Neural progenitor cell (in vitro differentiated cells): Measurements from ENCODE around the gene SLC35F3.

Source experiments
- EZH2phosphoT487 ChIP-seq: fragments of 200-600 bp; sonication (generic); IDR thresholded peaks from 2 replicates; pipeline ENCODE4 v1.6.1; 2017; ENCODE audit warnings: antibody characterized with exemption
- TF ChIP-seq, protein P1 (sequence below): fragments of 200-600 bp; sonication (generic); IDR thresholded peaks from 2 replicates; pipeline ENCODE4 v1.5.1; 2017; ENCODE audit warnings: antibody characterized with exemption, mild to moderate bottlenecking

DNA sequence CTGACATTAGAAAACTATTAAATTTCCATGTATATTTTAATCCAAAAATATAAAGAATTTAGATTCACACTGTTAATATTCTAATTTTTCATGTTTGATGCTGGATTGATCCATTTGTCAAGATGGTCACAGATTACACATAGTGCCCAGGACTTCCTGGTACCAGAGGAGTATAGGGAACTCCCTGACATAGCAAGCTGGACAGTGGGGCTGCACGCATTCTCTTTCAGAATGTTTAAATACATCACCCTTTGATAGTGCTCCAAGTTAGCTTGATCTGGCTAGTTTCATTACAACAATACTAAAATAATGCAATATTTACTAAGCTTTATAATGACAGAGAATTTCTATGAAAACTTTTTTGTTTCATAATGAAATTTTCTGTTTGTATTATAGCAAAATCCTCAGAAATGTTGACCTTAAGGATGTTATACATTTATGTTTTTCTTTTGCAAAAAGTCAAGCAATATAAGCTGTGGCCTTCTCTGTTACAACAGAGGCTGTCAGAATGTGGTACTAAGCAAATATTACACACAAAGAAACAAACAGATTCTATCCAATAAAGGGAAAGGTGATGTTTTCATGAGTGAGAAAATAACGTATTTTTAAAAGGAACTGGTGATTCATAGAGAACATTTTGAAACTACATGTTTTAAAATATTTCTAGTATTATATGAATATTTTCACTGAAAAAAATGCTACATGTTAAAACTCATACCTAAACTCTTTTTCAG lies 84.7 kb downstream of the SLC35F3 start:
- TF ChIP-seq, protein P1, sequence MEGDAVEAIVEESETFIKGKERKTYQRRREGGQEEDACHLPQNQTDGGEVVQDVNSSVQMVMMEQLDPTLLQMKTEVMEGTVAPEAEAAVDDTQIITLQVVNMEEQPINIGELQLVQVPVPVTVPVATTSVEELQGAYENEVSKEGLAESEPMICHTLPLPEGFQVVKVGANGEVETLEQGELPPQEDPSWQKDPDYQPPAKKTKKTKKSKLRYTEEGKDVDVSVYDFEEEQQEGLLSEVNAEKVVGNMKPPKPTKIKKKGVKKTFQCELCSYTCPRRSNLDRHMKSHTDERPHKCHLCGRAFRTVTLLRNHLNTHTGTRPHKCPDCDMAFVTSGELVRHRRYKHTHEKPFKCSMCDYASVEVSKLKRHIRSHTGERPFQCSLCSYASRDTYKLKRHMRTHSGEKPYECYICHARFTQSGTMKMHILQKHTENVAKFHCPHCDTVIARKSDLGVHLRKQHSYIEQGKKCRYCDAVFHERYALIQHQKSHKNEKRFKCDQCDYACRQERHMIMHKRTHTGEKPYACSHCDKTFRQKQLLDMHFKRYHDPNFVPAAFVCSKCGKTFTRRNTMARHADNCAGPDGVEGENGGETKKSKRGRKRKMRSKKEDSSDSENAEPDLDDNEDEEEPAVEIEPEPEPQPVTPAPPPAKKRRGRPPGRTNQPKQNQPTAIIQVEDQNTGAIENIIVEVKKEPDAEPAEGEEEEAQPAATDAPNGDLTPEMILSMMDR: no peak
- TF ChIP-seq EZH2phosphoT487: no peak
